Bronchial epithelial cell (primary cell): ENCODE data around the gene PAIP2. TPM values are rescaled to one million over a fixed set of nuclear protein-coding genes. Genes with fewer than 3 reads are reported as not detected.

ENCODE experiments used
- DNase-seq: peaks from one replicate; pipeline ENCODE4 v3.0.0-alpha.2; 2010; ENCODE audit warnings: low read depth
- FAIRE-seq: peaks from 2 replicates; lab custom pipeline; 2011; peaks lifted over from hg19 to GRCh38; lab: Jason Lieb, UNC
- H3K27me3 ChIP-seq: 2 replicates; pipeline ENCODE4 v1.5.1; 2011; ENCODE audit warnings: low read length; ENCODE audit not compliant: control insufficient read depth, insufficient read depth
- H3K36me3 ChIP-seq: 2 replicates; pipeline ENCODE4 v1.5.1; 2011; ENCODE audit warnings: low read length; ENCODE audit not compliant: control insufficient read depth, insufficient read depth
- H3K4me3 ChIP-seq: 2 replicates; pipeline ENCODE4 v1.5.1; 2011; ENCODE audit warnings: mild to moderate bottlenecking, low read depth, low read length, control low read depth
- CTCF ChIP-seq: IDR thresholded peaks from 2 replicates; pipeline ENCODE4 v1.5.1; 2011; ENCODE audit warnings: mild to moderate bottlenecking, moderate library complexity, low read length, control low read depth, inconsistent platforms; ENCODE audit not compliant: insufficient read depth, severe bottlenecking
- total RNA-seq: library from RNA; depleted of rRNA; stranded (reverse); fragments of >200 nt; gene quantifications from 2 replicates; pipeline ENCODE4 v1.2.1, GENCODE V29; 2014

Gene PAIP2
- total RNA-seq, 1 donor from 2014 or later, result 68.7 TPM

GRCh38 chr5:139296198-139296597 lies 45.5 kb upstream of the PAIP2 start:
- no peaks in the 10 kb centered on the region for H3K27me3 ChIP-seq
- FAIRE-seq, result no peak
- no peak for TF ChIP-seq CTCF
- DNase-seq, result no peak
- no peak overlapping the region for H3K4me3 ChIP-seq
- H3K36me3 ChIP-seq, result no peaks in the 10 kb centered on the region

GRCh38 chr5:139296862-139297326 lies 44.8 kb upstream of the PAIP2 start:
- H3K4me3 ChIP-seq, result no peak overlapping the region

GRCh38 chr5:139297439-139298133 lies 44.1 kb upstream of the PAIP2 start:
- FAIRE-seq (no peak), DNase-seq (no peak)
- Histone ChIP-seq H3K4me3 (no peak overlapping the region), H3K27me3 (no peaks in the 10 kb centered on the region), H3K36me3 (no peaks in the 10 kb centered on the region)
- TF ChIP-seq CTCF, result no peak

More at GRCh38 chr5:139296862-139297326, 44.8 kb upstream of the PAIP2 start:
- no peak for TF ChIP-seq CTCF
- DNase-seq, result no peak
- Histone ChIP-seq H3K36me3 (no peaks in the 10 kb centered on the region), H3K27me3 (no peaks in the 10 kb centered on the region)
- no peak for FAIRE-seq

GRCh38 chr5:139298242-139298641 lies 43.4 kb upstream of the PAIP2 start:
- Histone ChIP-seq H3K36me3 (no peaks in the 10 kb centered on the region), H3K4me3 (no peak overlapping the region), H3K27me3 (no peaks in the 10 kb centered on the region)
- FAIRE-seq (no peak), DNase-seq (no peak)
- no peak for TF ChIP-seq CTCF

GRCh38 chr5:139299486-139299885 lies 42.2 kb upstream of the PAIP2 start:
- Histone ChIP-seq H3K27me3 (no peaks in the 10 kb centered on the region), H3K36me3 (no peaks in the 10 kb centered on the region), H3K4me3 (no peak overlapping the region)
- TF ChIP-seq CTCF, result no peak
- DNase-seq (no peak), FAIRE-seq (no peak)
